ENCODE data around the gene BCR.

DNA sequence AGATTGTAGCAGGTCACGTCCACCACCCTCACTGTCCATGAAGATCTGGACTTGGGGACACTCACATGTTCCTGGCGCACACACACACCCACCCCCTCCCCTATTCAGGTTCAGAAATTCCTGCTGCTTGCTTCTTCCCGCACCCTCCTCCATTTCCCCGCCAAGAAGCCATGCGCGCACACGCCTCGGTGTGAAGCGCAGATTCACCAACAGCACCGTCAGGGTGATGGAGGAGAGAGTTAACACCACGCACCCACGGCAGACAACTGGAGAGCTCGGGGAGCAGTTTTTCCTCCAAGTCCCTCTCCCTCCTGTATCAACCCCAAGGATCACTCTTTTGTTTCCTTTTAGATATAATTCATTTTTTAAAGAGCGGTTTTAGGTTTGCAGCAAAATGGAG lies 113.4 kb downstream of the BCR start:
- TF ChIP-seq, protein P1, sequence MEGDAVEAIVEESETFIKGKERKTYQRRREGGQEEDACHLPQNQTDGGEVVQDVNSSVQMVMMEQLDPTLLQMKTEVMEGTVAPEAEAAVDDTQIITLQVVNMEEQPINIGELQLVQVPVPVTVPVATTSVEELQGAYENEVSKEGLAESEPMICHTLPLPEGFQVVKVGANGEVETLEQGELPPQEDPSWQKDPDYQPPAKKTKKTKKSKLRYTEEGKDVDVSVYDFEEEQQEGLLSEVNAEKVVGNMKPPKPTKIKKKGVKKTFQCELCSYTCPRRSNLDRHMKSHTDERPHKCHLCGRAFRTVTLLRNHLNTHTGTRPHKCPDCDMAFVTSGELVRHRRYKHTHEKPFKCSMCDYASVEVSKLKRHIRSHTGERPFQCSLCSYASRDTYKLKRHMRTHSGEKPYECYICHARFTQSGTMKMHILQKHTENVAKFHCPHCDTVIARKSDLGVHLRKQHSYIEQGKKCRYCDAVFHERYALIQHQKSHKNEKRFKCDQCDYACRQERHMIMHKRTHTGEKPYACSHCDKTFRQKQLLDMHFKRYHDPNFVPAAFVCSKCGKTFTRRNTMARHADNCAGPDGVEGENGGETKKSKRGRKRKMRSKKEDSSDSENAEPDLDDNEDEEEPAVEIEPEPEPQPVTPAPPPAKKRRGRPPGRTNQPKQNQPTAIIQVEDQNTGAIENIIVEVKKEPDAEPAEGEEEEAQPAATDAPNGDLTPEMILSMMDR (IDR thresholded peaks at IDR 0.05; ENCODE audit: low read depth, low read length), result no peak
- no peak for TF ChIP-seq POLR2A (IDR thresholded peaks at IDR 0.05; ENCODE audit: extremely low read depth, insufficient read length)

Data from NB4 (cell line).